Urinary bladder (tissue), 4 donors: ENCODE results near the gene NRXN3. TPM values are rescaled to one million over a fixed set of nuclear protein-coding genes. Genes with fewer than 3 reads are reported as not detected.

Source experiments
- DNase-seq: peaks from one replicate; pipeline ENCODE4 v3.0.0-alpha.2; 2015; ENCODE audit errors: extremely low spot score
- H3K27ac ChIP-seq: one replicate; pipeline ENCODE4 v1.5.1; 2013; ENCODE audit warnings: low read depth, mild to moderate bottlenecking, moderate library complexity
- H3K36me3 ChIP-seq: one replicate; pipeline ENCODE4 v1.6.1; 2013; ENCODE audit warnings: mild to moderate bottlenecking, moderate library complexity; ENCODE audit not compliant: insufficient read depth
- H3K4me1 ChIP-seq: one replicate; pipeline ENCODE4 v1.6.1; 2013; ENCODE audit warnings: mild to moderate bottlenecking, moderate library complexity; ENCODE audit not compliant: insufficient read depth
- H3K4me3 ChIP-seq: one replicate; pipeline ENCODE4 v1.5.1; 2013; ENCODE audit warnings: low read depth, low read length
- WGBS: extraction: QIAGEN DNeasy Blood & Tissue Kit; methylation state at CpG from one replicate; pipeline ENCODE4 v1.1.7; 2013; 5-methylcytosine and 5-hydroxymethylcytosine counted together
- polyA plus RNA-seq: library from polyadenylated mRNA; stranded (reverse); fragments of 200-250 nt; gene quantifications from one replicate; pipeline ENCODE4 v1.2.3, GENCODE V29; 2013
- total RNA-seq: library from RNA; depleted of rRNA; stranded (reverse); fragments of >200 nt; gene quantifications from one replicate; pipeline ENCODE4 v1.2.3, GENCODE V29; 2014
- donor health status: healthy with polysubstance abuse.
- donor health status: healthy.

Gene NRXN3
- total and polyA plus RNA-seq, 2 donors, result 3.9 to 6.7 TPM

DNA sequence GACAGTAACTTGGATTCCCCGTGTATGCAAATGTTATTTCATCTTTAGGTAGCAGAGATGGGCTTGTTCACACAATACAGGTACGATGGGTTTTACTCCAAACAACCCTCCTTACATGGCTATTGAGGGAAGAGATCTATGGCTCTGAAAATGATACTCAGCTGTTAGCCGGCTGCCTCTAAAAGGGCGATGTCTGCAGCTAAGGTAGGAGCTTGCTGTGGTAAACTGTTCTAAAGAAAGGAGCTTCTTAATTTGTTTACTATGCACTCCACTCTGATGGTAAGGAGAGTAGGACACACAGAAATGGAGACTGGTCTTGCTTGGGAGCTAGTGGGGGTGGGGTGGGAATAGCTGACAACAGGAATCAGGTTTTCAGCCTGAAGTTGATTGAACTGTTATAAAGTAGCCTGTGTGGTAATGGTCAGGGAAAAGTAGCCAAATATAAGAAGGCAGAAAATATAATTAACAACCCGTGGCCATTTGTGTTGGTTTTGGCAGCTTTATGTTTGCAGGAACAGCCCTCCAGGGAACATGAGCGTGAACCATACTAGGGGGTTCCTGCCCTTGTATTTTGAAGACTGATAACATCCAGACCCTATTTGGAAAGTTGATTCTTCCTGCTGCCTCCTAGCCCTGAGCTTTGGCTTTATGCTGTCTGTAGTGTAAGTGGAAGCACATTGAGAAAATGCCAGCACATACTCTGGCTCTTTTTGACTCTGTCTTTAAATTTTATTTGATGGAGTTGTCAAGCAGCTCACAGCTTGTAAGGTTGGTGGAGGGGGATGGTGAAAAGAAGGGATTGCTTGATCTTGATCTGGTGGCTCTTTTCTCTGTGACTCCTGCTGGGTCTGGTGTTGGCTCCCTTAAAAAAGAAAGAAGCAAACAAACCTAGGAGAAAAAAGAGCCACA, 1111.3 kb downstream of the NRXN3 start:
- 12% methylated on average over 6 of the region's 6 CpGs for WGBS
- no peak overlapping the region for H3K27ac ChIP-seq
- no peaks in the 10 kb centered on the region for H3K4me1 ChIP-seq
- no peaks in the 10 kb centered on the region for H3K36me3 ChIP-seq
- no peak for DNase-seq
- H3K4me3 ChIP-seq, result no peak overlapping the region

DNA sequence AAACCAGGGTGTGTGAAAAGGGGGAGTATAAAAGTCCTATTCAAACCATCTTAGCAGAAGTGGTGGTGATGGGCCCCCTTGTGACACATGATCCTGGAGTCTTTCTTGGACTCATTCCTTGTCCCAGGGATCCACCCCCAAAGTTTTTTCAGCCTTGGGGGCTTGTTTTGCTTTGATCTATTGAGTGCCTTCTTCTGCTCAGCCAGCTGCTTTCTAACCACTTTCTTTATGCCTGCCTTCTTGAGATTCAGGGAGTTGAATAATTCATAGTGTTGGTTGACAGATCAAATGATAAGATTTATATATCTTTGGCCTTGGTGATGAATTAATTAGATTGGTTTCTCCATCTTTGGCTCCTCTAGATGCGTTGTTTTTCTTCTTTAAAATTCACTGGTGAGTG, 1114.4 kb downstream of the NRXN3 start:
- WGBS, result 95% methylated on average over 1 of the region's 1 CpG
- H3K4me3 ChIP-seq, result no peak overlapping the region
- no peaks in the 10 kb centered on the region for H3K4me1 ChIP-seq
- H3K27ac ChIP-seq, result no peak overlapping the region
- no peaks in the 10 kb centered on the region for H3K36me3 ChIP-seq
- no peak for DNase-seq

DNA sequence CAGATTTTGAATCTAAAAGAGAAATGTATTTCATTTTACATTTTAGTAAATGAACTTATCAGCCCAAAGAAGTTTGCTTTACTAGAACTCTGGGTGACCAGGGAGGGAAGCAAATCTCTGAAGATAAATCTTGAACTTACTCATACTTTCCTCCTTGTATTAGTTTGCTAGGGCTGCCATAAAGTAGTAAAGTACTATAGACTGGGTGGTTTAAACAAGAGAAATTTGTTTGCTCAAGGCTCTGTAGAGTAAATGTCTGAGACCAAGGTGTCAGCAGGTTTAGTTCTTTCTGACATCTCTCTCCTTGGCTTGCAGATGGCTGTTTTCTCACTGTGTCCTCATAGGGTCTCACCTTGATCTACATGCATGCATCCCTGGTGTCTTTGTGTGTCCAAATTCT, 1115.1 kb downstream of the NRXN3 start:
- Histone ChIP-seq H3K27ac (no peak overlapping the region), H3K4me3 (no peak overlapping the region), H3K4me1 (no peaks in the 10 kb centered on the region), H3K36me3 (no peaks in the 10 kb centered on the region)
- no peak for DNase-seq

DNA sequence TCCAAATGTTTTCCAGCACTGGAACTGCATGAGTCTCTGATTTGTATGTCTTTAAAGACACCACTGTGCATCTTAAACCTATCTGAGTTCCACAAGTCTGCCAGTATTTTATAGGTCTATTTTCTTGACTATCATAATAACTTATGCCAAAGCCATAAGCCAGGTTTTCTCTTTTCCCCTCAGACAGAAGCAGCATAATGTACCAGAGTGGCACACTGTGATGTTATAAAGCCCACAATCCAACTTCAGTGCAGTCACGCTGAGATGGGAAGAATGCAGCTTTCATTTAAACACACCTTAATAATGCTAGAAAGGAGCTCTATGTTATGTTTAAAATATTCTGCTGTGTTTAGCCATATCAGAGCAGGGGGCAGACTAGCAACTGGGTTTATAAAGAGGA, 1117.8 kb downstream of the NRXN3 start:
- H3K4me3 ChIP-seq, result no peak overlapping the region
- no peak for DNase-seq

DNA sequence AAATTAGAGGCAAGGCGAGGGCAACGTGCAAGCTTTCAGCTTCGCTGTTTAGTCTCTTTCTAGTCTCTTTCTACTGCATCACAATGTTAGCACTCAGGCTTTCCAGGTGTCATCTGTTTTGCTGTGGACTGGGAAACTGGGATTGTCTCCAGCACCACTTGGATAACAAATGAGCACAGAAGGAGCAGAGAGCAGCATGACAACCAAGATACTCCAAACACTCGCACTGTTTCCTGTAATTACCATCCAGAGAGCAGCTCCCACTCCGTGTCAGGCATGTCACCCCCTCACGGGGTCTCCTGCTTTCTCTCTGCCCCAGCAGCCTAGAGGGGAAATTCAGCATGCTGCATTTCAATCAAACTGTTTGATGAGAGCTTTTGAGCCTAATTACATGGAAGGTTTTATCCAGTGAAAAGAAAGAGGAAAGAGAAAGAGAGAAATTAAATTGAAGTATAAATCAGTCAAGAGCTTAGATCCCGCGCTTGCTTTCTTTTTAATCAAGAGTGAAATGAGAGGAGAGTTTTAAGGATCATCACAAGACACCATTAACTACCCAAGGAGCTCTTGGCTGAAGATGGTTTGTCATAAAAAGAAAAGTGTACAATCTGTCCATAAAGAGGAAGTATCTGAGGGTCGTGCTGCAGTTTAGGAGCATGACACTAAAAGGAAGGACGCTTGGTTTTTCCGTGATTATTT, 1123.5 kb downstream of the NRXN3 start:
- Histone ChIP-seq H3K4me3 (no peak overlapping the region), H3K4me1 (no peaks in the 10 kb centered on the region), H3K27ac (no peak overlapping the region), H3K36me3 (no peaks in the 10 kb centered on the region)
- WGBS, result 46% methylated on average over 11 of the region's 11 CpGs
- DNase-seq, result no peak

More for the DNA sequence above, 1117.8 kb downstream of the NRXN3 start:
- H3K27ac ChIP-seq, result no peak overlapping the region
- 58% methylated on average over 1 of the region's 1 CpG for WGBS
- no peaks in the 10 kb centered on the region for H3K4me1 ChIP-seq
- no peaks in the 10 kb centered on the region for H3K36me3 ChIP-seq

DNA sequence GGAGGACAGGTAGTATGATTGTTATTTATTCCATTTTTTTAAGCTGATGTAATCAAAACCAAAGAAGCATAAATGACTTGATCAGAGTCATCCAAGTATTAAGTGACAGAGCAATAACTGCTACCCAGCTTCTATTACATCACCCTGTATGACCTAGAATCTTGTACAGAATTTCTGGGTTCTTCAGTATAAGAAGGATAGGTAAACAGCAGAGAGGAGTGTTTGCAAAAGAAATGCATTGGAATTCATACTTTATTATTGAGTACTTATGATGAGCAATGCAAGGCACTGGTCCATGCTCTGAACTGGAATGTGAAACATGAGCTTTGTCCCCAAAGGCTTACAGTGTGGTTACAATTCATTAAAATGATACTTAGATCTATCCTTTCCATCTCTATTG, 1124.3 kb downstream of the NRXN3 start:
- no peak overlapping the region for H3K27ac ChIP-seq
- no peaks in the 10 kb centered on the region for H3K4me1 ChIP-seq
- no peak for DNase-seq
- no peak overlapping the region for H3K4me3 ChIP-seq
- H3K36me3 ChIP-seq, result no peaks in the 10 kb centered on the region

DNA sequence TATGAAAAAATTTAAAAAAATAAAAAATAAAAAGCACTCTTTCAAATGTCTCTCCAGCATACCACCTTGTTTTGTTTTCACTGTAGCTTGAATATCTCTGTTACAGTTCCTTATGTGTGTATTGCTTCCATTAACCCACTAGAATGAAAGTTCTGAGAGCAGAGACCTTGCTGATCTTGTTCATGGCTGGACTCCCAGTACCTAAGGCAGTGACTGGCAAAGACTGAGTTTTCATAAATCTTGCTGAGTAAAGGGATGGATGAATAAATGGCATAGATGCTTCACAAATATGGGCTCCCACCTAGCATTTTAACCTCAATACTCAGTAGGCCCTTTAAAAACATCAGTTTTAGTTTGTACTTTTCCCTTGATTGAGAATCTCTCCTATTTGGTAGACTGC, 1125.2 kb downstream of the NRXN3 start:
- no peaks in the 10 kb centered on the region for H3K36me3 ChIP-seq
- H3K27ac ChIP-seq, result no peak overlapping the region
- no peaks in the 10 kb centered on the region for H3K4me1 ChIP-seq
- no peak overlapping the region for H3K4me3 ChIP-seq
- no peak for DNase-seq

DNA sequence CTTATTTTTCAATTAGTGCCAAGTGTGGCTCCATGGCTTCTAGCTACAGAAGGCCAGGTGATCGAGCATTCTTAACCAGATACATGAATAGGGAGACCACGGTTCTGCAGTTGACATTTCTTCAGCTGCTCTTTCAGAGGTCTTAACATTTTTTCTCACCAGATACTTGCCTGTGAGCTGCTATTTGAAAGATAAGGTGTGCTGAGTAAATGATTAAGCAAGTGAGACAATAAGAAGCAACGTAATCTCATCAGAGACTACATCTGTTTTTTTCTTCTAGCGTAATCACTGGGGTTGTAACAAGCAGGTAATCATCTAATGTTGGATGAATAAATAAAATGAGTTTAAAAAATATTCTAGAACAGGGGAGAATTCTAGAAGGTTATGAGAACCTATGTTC, 1128.2 kb downstream of the NRXN3 start:
- Histone ChIP-seq H3K4me1 (no peaks in the 10 kb centered on the region), H3K36me3 (no peaks in the 10 kb centered on the region), H3K27ac (no peak overlapping the region), H3K4me3 (no peak overlapping the region)
- no peak for DNase-seq
- WGBS, result 76% methylated on average over 4 of the region's 4 CpGs

DNA sequence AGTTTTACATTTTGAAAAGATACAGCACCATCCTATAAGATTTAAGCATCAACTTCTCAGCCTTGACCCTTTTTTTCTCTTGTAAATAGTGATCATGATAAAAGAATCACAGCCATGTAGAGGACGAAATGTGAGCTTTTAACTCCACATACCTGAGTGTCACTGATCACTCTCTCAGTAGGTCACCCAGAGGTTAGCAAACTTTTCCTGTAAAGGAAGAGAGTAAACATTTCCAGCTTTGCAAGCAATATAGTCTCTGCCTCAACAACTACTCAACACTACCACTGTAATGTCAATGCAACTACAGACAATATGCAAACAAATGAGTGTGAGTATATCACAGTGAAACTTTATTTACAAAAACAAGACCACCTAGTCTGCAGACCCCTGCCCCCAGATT, 1129.0 kb downstream of the NRXN3 start:
- H3K4me1 ChIP-seq, result no peaks in the 10 kb centered on the region
- no peaks in the 10 kb centered on the region for H3K36me3 ChIP-seq
- no peak overlapping the region for H3K4me3 ChIP-seq
- no peak overlapping the region for H3K27ac ChIP-seq
- no peak for DNase-seq
- 43% methylated on average over 1 of the region's 1 CpG for WGBS

DNA sequence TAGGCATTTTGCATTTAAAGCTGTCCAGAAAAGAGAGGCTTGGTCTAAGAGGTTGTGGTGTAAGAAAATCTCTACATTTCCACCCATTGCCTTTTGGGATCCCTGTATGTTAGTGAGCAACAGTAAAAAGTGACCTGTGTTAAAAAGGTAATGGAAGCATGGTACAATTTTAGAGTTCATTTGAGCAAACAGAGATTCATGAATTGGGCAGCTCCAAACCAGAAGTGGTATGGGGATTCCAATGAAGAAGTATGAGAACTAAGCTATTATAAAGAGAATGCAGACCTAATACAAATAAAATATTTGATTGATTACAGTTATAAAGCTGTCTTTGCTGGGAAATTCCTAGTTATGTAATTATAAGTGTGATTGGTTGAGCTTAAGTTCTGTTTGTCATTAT, 1134.1 kb downstream of the NRXN3 start:
- Histone ChIP-seq H3K4me1 (no peaks in the 10 kb centered on the region), H3K27ac (no peak overlapping the region)

DNA sequence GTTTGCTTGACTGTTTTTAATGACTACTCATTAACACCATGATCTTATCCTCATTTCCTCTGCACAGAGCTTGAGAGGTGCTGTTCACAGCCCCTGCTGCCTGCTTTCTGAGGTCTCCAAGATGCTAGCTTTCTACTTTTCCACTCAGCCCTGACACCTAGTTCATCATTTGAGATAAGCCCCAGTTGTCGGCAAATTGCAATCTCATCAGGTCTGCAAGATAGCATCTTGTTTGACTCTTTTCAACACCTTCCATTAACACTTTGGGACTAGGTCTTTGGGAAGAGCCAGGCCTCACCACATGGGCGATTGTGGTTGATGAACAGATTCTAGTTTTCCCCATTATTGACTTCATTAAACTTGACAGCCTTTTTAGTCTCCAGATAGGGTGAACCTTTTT, 1136.4 kb downstream of the NRXN3 start:
- Histone ChIP-seq H3K27ac (no peak overlapping the region), H3K36me3 (no peaks in the 10 kb centered on the region), H3K4me3 (no peak overlapping the region), H3K4me1 (no peaks in the 10 kb centered on the region)
- DNase-seq, result no peak
- 34% methylated on average over 2 of the region's 2 CpGs for WGBS

More for the DNA sequence above, 1134.1 kb downstream of the NRXN3 start:
- Histone ChIP-seq H3K36me3 (no peaks in the 10 kb centered on the region), H3K4me3 (no peak overlapping the region)
- no peak for DNase-seq

DNA sequence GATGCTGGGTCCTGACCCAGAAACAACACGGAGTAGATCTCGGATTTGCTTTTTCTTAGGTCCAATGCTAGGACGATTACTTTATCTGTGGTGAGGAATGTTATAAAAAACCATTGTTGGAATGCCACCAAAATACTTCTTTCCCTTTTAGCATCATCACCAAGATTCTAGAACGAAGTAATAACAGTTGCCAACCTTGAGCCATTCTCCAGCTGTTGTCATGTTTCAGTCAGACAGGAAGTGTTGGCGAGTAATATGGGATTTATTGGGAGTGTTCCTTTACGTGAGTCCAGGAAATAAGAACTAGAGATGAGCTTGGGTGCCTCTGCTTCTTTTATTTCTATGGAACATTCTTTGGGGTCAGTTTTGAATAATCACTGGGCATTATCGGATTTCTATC, 1148.2 kb downstream of the NRXN3 start:
- 37% methylated on average over 7 of the region's 7 CpGs for WGBS
- no peak for DNase-seq

DNA sequence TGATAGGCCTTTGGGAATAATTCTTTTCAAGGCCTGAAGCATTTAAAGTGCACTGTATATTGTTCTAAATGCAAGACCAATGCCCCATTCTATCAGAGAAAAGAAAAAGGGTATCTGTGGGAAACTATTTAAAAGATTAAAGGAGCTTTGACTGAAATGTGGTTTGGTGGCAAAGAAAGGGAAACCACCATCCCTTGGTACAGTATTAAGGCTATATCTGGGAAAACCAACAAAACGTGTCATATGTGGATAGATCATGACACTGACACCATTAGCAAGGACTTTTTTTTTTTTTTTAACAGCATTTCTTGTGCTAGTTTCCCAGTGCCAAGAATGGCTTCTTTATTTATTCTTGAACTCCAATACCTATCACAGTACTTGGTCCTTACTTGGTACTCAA, 1150.4 kb downstream of the NRXN3 start:
- Histone ChIP-seq H3K27ac (no peak overlapping the region), H3K4me3 (no peak overlapping the region), H3K36me3 (no peaks in the 10 kb centered on the region), H3K4me1 (peaks cover 1% of the 10 kb centered on the region)
- no peak for DNase-seq
- 48% methylated on average over 1 of the region's 1 CpG for WGBS

More for the DNA sequence above, 1148.2 kb downstream of the NRXN3 start:
- H3K4me3 ChIP-seq, result no peak overlapping the region
- H3K4me1 ChIP-seq, result no peaks in the 10 kb centered on the region
- no peak overlapping the region for H3K27ac ChIP-seq
- no peaks in the 10 kb centered on the region for H3K36me3 ChIP-seq

DNA sequence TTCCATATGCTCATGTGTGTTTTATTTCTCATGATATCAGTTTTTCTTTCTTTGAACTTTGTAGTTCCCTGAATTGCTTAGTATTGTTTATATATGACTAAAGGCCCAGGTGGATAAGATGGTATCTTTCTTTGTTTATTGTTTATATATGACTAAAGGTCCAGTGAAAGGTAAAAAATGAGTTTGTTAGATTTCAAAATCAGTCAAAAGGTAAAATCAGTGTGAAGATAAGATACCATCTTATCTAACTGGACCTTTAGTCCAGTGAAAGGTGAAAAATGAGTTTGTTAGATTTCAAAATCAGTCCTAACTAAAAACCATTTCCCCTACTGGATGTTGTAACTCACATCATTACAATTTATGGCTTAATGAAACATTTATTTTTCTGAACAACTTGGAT, 1150.9 kb downstream of the NRXN3 start:
- Histone ChIP-seq H3K4me1 (peaks cover 1% of the 10 kb centered on the region), H3K4me3 (no peak overlapping the region), H3K27ac (no peak overlapping the region), H3K36me3 (no peaks in the 10 kb centered on the region)
- no peak for DNase-seq
